Measurements from ENCODE around the gene EVA1A.

The EVA1A gene

GRCh38 chr2:75454241-75454620 lies 106.5 kb downstream of the EVA1A start:
- DNase-seq = no peak
- H2AFZ ChIP-seq (ENCODE audit: insufficient read depth, low read length, poor library complexity) = no peak overlapping the region
- H3K27me3 ChIP-seq (ENCODE audit: insufficient read depth, low read length) = no peaks in the 10 kb centered on the region
- no peaks in the 10 kb centered on the region for H3K36me3 ChIP-seq (ENCODE audit: control insufficient read depth in 1 of 2, insufficient read depth in 2 of 2, low read length in 2 of 2)
- no peak overlapping the region for H2AK5ac ChIP-seq (ENCODE audit: low read length)
- no peak overlapping the region for H3K14ac ChIP-seq (ENCODE audit: low read length)
- no peak overlapping the region for H2BK120ac ChIP-seq (ENCODE audit: insufficient read depth, low read length, poor library complexity)
- H3K27ac ChIP-seq (ENCODE audit: low read depth, low read length) = no peak overlapping the region
- H3K23ac ChIP-seq (ENCODE audit: low read length) = no peak overlapping the region
- H3K4me2 ChIP-seq (ENCODE audit: low read length) = no peak overlapping the region
- H2BK12ac ChIP-seq (ENCODE audit: low read length) = no peak overlapping the region
- no peaks in the 10 kb centered on the region for H3K79me1 ChIP-seq (ENCODE audit: low read length)
- H3K9me3 ChIP-seq (ENCODE audit: insufficient read depth, low read depth, low read length) = no peaks in the 10 kb centered on the region
- H3K9ac ChIP-seq (ENCODE audit: low read length) = no peak overlapping the region
- WGBS (ENCODE audit: extremely low coverage, insufficient coverage, insufficient read length) = no CpG with 5 or more reads among the region's 2 CpGs
- no peak overlapping the region for H4K8ac ChIP-seq (ENCODE audit: low read depth, low read length)
- no peak overlapping the region for H2BK5ac ChIP-seq (ENCODE audit: low read depth, low read length, poor library complexity)
- H3K4me3 ChIP-seq (ENCODE audit: low read depth, low read length) = no peak overlapping the region
- no peak overlapping the region for H4K91ac ChIP-seq (ENCODE audit: low read depth, low read length)
- H3K18ac ChIP-seq (ENCODE audit: low read length) = no peak overlapping the region
- no peak overlapping the region for H4K12ac ChIP-seq (ENCODE audit: low read depth, low read length)
- H3K4me1 ChIP-seq (ENCODE audit: control insufficient read depth in 1 of 2, insufficient read depth in 2 of 2, low read length in 2 of 2) = peaks cover 0 to 3% of the 10 kb centered on the region in 2 experiments
- no peaks in the 10 kb centered on the region for H3K79me2 ChIP-seq (ENCODE audit: control insufficient read depth, insufficient read depth, low read length, poor library complexity)
- no peak overlapping the region for H3K4ac ChIP-seq (ENCODE audit: low read depth, low read length)

GRCh38 chr2:75453384-75454240 lies 107.1 kb downstream of the EVA1A start:
- no peak for DNase-seq
- no peak overlapping the region for H3K14ac ChIP-seq (ENCODE audit: low read length)
- H4K91ac ChIP-seq (ENCODE audit: low read depth, low read length) = no peak overlapping the region
- H3K4ac ChIP-seq (ENCODE audit: low read depth, low read length) = no peak overlapping the region
- H3K23ac ChIP-seq (ENCODE audit: low read length) = no peak overlapping the region
- no peaks in the 10 kb centered on the region for H3K36me3 ChIP-seq (ENCODE audit: control insufficient read depth in 1 of 2, insufficient read depth in 2 of 2, low read length in 2 of 2)
- H4K8ac ChIP-seq (ENCODE audit: low read depth, low read length) = no peak overlapping the region
- no peak overlapping the region for H3K27ac ChIP-seq (ENCODE audit: low read depth, low read length)
- H3K27me3 ChIP-seq (ENCODE audit: insufficient read depth, low read length) = no peaks in the 10 kb centered on the region
- H2AK5ac ChIP-seq (ENCODE audit: low read length) = no peak overlapping the region
- peaks cover 0 to 3% of the 10 kb centered on the region in 2 experiments for H3K4me1 ChIP-seq (ENCODE audit: control insufficient read depth in 1 of 2, insufficient read depth in 2 of 2, low read length in 2 of 2)
- H3K4me2 ChIP-seq (ENCODE audit: low read length) = no peak overlapping the region
- no peak overlapping the region for H3K9ac ChIP-seq (ENCODE audit: low read length)
- H3K18ac ChIP-seq (ENCODE audit: low read length) = no peak overlapping the region
- H3K4me3 ChIP-seq (ENCODE audit: low read depth, low read length) = no peak overlapping the region
- WGBS (ENCODE audit: extremely low coverage, insufficient coverage, insufficient read length) = no CpG with 5 or more reads among the region's 5 CpGs
- H3K79me2 ChIP-seq (ENCODE audit: control insufficient read depth, insufficient read depth, low read length, poor library complexity) = no peaks in the 10 kb centered on the region
- no peak overlapping the region for H2BK12ac ChIP-seq (ENCODE audit: low read length)
- H3K79me1 ChIP-seq (ENCODE audit: low read length) = no peaks in the 10 kb centered on the region
- H4K12ac ChIP-seq (ENCODE audit: low read depth, low read length) = no peak overlapping the region
- no peaks in the 10 kb centered on the region for H3K9me3 ChIP-seq (ENCODE audit: insufficient read depth, low read depth, low read length)
- no peak overlapping the region for H2BK5ac ChIP-seq (ENCODE audit: low read depth, low read length, poor library complexity)
- no peak overlapping the region for H2BK120ac ChIP-seq (ENCODE audit: insufficient read depth, low read length, poor library complexity)
- H2AFZ ChIP-seq (ENCODE audit: insufficient read depth, low read length, poor library complexity) = no peak overlapping the region

GRCh38 chr2:75450068-75450467 lies 110.7 kb downstream of the EVA1A start:
- H4K12ac ChIP-seq (ENCODE audit: low read depth, low read length) = no peak overlapping the region
- no peaks in the 10 kb centered on the region for H3K36me3 ChIP-seq (ENCODE audit: control insufficient read depth in 1 of 2, insufficient read depth in 2 of 2, low read length in 2 of 2)
- no peaks in the 10 kb centered on the region for H3K9me3 ChIP-seq (ENCODE audit: insufficient read depth, low read depth, low read length)
- H3K23ac ChIP-seq (ENCODE audit: low read length) = no peak overlapping the region
- WGBS (ENCODE audit: extremely low coverage, insufficient coverage, insufficient read length) = no CpG with 5 or more reads among the region's 1 CpG
- no peak overlapping the region for H2AFZ ChIP-seq (ENCODE audit: insufficient read depth, low read length, poor library complexity)
- H3K27me3 ChIP-seq (ENCODE audit: insufficient read depth, low read length) = no peaks in the 10 kb centered on the region
- no peaks in the 10 kb centered on the region for H3K79me1 ChIP-seq (ENCODE audit: low read length)
- no peak overlapping the region for H2BK5ac ChIP-seq (ENCODE audit: low read depth, low read length, poor library complexity)
- no peak overlapping the region for H3K4ac ChIP-seq (ENCODE audit: low read depth, low read length)
- no peak overlapping the region for H3K9ac ChIP-seq (ENCODE audit: low read length)
- H4K91ac ChIP-seq (ENCODE audit: low read depth, low read length) = no peak overlapping the region
- no peak for DNase-seq
- no peak overlapping the region for H2AK5ac ChIP-seq (ENCODE audit: low read length)
- no peak overlapping the region for H4K8ac ChIP-seq (ENCODE audit: low read depth, low read length)
- H3K18ac ChIP-seq (ENCODE audit: low read length) = no peak overlapping the region
- no peak overlapping the region for H3K27ac ChIP-seq (ENCODE audit: low read depth, low read length)
- no peaks in the 10 kb centered on the region for H3K79me2 ChIP-seq (ENCODE audit: control insufficient read depth, insufficient read depth, low read length, poor library complexity)
- H3K14ac ChIP-seq (ENCODE audit: low read length) = no peak overlapping the region
- H3K4me1 ChIP-seq (ENCODE audit: control insufficient read depth in 1 of 2, insufficient read depth in 2 of 2, low read length in 2 of 2) = no peaks in the 10 kb centered on the region
- no peak overlapping the region for H2BK120ac ChIP-seq (ENCODE audit: insufficient read depth, low read length, poor library complexity)
- no peak overlapping the region for H2BK12ac ChIP-seq (ENCODE audit: low read length)
- no peak overlapping the region for H3K4me3 ChIP-seq (ENCODE audit: low read depth, low read length)
- no peak overlapping the region for H3K4me2 ChIP-seq (ENCODE audit: low read length)

- no peak overlapping the region for H2BK5ac ChIP-seq (ENCODE audit: low read depth, low read length, poor library complexity)
- H3K4me2 ChIP-seq (ENCODE audit: low read length) = no peak overlapping the region
- H4K8ac ChIP-seq (ENCODE audit: low read depth, low read length) = no peak overlapping the region
- H3K27ac ChIP-seq (ENCODE audit: low read depth, low read length) = no peak overlapping the region
- no peak overlapping the region for H3K14ac ChIP-seq (ENCODE audit: low read length)
- H2BK120ac ChIP-seq (ENCODE audit: insufficient read depth, low read length, poor library complexity) = no peak overlapping the region
- H3K36me3 ChIP-seq (ENCODE audit: control insufficient read depth in 1 of 2, insufficient read depth in 2 of 2, low read length in 2 of 2) = no peaks in the 10 kb centered on the region
- H3K23ac ChIP-seq (ENCODE audit: low read length) = no peak overlapping the region
- no peak overlapping the region for H3K18ac ChIP-seq (ENCODE audit: low read length)
- H4K12ac ChIP-seq (ENCODE audit: low read depth, low read length) = no peak overlapping the region
- no peak overlapping the region for H3K4me3 ChIP-seq (ENCODE audit: low read depth, low read length)
- no peaks in the 10 kb centered on the region for H3K27me3 ChIP-seq (ENCODE audit: insufficient read depth, low read length)
- WGBS (ENCODE audit: extremely low coverage, insufficient coverage, insufficient read length) = no CpG with 5 or more reads among the region's 5 CpGs
- H3K4ac ChIP-seq (ENCODE audit: low read depth, low read length) = no peak overlapping the region
- no peaks in the 10 kb centered on the region for H3K79me2 ChIP-seq (ENCODE audit: control insufficient read depth, insufficient read depth, low read length, poor library complexity)
- no peak overlapping the region for H2AFZ ChIP-seq (ENCODE audit: insufficient read depth, low read length, poor library complexity)
- H3K79me1 ChIP-seq (ENCODE audit: low read length) = no peaks in the 10 kb centered on the region
- H3K9ac ChIP-seq (ENCODE audit: low read length) = no peak overlapping the region
- DNase-seq = no peak
- no peak overlapping the region for H2BK12ac ChIP-seq (ENCODE audit: low read length)
- no peak overlapping the region for H2AK5ac ChIP-seq (ENCODE audit: low read length)
- no peak overlapping the region for H4K91ac ChIP-seq (ENCODE audit: low read depth, low read length)
- H3K4me1 ChIP-seq (ENCODE audit: control insufficient read depth in 1 of 2, insufficient read depth in 2 of 2, low read length in 2 of 2) = peaks cover 0 to 2% of the 10 kb centered on the region in 2 experiments
- H3K9me3 ChIP-seq (ENCODE audit: insufficient read depth, low read depth, low read length) = peaks cover 2% of the 10 kb centered on the region
These were observed 113.6 kb downstream of the EVA1A start for GRCh38 chr2:75447176-75447575.
